HG03196 (cell line): ENCODE data around the gene TP73.

ENCODE experiments used
- ATAC-seq: cut with Tn5 transposase; IDR thresholded peaks from one replicate; pipeline ENCODE4 v1.9.1; 2021; ENCODE audit not compliant: unreplicated experiment

The TP73 gene

GRCh38 chr1:3651930-3652547 is at the start of gene TP73:
TSS of gene TP73 (plus strand) at chr1:3652516. CDS start at chr1:3682366, 29,850 bp downstream.
- no peak for ATAC-seq

DNA sequence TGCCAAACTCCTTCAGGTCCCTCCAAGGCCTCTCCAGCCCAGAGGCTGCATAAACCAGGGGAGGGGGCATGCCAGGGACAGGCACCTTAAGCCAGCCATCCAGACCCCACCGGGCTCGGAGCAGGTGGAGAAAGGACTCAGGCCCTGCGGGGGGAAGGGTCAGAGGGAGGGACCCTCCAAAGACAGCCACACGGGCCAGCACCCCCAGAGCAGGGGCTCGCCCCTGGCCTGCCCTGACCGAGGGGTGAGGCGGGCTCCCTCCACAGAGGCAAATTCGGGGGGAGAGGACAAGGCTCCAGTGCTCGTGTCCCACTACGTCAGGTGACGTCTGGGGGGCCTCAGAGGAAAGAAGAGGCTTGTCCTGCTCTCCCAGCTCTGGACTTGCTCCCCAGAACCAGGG is 49.2 kb upstream of the TP73 start:
- ATAC-seq, result no peak

- no peak for ATAC-seq
Observed at GRCh38 chr1:3603571-3604467, 48.5 kb upstream of the TP73 start.

GRCh38 chr1:3604468-3604974 is 47.8 kb upstream of the TP73 start:
- ATAC-seq, result no peak

DNA sequence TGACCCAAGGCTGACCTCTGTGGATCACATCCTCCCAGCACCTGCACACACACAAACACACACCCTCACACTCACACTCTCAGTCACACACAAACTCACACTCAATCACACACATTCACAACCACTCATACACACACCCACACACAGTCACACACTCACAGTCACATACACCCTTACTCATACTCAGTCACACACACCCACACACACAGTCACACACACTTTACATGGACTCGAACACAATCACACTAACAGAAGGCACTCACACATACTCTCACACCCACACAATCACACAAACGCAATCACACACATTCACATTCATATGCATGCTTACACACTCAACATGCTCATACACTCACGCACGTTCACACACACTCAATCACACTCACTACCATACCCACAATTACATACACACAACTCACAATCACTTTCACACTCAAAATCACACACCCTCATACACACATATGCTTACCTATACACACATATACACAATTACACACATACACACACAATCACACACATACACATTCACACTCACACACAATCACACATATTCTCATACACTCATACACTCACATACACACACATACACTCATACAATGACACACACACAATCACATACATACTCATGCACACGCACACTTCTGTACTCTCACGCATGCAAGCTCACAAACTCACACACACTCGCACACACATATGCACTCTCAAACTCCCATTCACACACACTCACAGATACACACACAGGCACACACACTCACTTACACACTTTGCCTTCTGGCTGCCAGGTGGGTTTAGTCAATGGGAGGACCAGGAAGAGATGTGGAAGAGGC is 47.1 kb upstream of the TP73 start:
- ATAC-seq, result no peak

GRCh38 chr1:3606779-3607702 is 45.3 kb upstream of the TP73 start:
- no peak for ATAC-seq

DNA sequence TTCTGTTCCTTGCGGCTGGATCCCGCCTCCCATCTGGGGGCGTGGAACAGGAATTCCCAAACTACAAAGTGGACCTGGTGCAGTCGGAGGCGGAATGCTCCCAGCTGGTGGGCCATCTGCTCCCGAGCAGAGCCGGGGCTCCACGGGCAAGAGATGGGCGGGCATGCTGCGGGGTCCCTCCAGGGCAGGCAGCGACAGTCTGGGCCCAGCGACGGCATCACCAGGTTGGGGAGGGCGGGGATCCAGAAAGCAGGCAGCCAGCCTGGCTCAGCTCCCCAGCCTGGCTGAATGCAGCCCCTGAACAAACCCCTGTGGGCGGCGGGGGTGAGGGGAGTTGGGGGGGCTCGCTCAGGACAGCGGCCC is 44.6 kb upstream of the TP73 start:
- no peak for ATAC-seq

DNA sequence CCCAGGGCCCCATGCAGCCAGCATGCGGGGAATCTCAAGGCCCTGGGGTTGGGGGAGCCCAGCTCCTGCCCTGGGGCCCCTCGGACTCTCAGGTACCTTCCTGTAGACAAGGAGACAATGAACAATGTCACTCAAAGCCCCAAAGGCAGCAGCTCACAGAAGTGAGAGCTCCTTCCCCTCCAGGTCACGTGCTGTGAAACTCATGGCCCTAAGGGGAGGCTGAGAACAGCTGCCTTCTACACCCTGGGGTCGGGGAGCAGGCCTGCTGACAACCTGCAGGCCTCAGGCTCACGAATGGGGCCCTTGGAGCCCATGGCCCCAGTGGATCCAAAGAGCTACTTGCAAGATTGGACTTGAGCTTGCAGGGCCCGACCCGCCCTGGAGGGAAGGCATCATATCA is 44.2 kb upstream of the TP73 start:
- no peak for ATAC-seq

DNA sequence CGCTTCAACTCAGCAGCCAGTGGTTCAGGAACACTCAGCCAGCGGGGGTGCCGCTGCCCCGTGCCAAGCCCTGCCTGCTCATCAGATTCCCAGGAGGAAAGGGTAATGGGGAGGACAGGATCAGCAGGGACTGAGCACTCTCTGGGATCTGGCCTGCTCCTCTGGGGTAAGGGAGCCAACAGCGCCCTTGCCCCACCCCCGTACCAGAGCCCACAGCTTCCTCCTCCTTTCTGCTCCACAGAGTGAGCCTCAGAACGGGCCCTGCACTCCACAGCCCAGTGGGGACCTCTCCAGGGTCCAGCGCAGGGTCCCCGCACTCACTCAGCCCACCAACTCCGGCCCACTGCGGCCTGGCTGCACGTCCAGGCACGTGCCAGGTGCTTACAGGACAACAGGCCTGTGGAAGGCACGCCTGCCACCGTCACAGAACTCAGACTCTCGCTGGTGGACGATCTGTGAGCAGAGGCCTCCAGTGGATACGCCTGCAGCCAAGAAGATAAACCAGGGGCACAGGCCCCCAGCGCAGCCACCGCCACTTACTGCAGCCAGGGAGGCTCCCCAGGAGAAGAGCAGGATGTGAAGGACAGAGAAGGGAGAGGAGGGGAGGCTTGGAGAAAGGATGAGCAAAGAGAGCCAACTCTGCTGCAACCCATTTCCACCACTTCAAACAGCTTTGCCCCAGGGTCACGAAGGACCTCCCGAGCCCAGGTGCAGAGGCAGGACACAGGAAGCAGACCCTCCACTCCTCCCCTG is 43.1 kb upstream of the TP73 start:
- ATAC-seq, result no peak

DNA sequence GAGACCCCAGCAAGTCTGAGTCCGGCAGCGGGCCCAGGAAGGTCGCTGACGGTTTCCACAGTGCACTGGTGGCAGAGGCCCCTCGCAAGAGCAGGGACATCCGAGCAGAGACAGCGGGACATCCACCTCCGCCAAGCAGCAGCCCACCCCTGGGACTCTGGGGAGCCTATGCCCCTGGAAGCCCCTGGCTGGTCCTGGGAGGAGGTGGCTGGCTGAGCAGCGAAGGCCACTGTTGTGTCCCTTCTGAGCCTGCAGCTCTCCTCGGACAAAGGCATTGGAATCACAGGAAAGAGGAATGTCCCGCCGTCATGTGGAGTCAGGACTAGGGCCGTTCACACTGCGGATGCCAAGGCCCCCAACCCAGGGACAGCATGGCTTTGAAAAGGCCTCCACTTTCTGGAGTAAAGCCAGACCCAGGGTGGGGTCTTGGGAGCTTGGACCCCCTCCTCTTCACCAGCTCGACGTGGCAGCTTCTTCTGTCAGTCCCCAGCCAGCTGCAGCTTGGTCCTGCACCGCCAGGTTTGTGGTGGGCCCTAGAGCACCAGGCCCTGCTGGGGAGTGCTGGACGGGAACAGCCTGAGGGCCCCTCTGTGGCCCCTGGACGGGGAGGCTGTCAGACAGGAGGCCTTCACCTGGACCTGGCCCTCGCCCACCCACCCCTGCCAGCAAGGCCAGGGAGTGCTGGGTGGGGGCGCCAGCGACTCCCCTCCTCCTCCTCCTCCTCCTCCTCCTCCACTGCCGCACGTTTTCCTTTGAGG is 42.4 kb upstream of the TP73 start:
- ATAC-seq, result no peak

DNA sequence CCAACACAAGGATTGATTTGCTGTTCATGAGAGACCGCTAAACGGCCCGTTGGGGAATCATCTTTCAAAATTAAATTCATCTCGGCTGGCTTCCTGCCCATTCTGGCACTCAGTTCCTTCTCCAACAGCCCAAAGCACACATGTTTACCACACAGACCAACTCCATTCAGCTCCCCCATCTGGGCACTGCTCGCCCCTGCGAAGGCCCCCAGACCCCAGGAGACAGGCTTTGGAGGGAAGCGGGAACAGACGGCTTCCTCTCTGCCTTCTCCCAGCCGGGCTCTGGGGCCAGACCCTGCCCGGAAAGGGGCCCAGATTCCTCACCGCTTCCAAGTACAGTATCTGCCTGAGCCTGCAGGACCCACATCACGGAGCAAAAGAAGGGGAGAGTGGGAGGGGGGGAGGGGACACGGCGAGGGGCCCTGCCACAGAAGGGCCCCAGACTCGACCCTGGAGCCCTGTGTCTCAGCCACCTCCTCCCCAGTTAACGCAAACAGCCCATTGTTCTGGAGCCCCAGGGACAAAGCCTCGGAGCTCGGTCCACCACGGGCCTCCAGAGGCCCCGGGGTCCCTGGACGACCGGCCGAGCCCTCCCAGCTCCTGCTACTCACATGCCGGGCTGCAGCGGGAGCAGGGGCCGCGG is 41.7 kb upstream of the TP73 start:
- no peak for ATAC-seq

GRCh38 chr1:3611170-3612019 is 40.9 kb upstream of the TP73 start, which contains the start of gene MEGF6:
TSS of gene MEGF6 (minus strand) at chr1:3611508. CDS start at chr1:3611268, 240 bp downstream.
- no peak for ATAC-seq

DNA sequence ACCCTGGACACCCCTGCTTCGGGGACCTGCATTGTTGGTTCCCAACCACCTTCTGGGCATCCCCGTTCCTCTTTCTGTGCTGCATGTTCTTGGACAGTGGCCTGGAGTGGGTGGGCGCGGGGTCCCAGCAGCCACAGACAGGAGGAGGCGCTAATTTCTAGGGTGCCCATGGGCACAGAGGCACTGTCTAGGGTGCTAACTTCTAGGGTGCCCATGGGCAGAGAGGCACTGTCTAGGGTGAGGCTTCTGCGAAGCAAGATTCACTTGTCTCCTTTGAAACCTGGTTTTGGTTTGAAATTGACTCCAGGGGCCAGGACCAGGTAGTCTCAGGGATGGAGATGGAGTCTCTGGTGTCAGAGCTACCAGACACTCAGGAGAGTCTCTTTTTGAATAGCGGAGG is 40.2 kb upstream of the TP73 start:
- ATAC-seq, result no peak

DNA sequence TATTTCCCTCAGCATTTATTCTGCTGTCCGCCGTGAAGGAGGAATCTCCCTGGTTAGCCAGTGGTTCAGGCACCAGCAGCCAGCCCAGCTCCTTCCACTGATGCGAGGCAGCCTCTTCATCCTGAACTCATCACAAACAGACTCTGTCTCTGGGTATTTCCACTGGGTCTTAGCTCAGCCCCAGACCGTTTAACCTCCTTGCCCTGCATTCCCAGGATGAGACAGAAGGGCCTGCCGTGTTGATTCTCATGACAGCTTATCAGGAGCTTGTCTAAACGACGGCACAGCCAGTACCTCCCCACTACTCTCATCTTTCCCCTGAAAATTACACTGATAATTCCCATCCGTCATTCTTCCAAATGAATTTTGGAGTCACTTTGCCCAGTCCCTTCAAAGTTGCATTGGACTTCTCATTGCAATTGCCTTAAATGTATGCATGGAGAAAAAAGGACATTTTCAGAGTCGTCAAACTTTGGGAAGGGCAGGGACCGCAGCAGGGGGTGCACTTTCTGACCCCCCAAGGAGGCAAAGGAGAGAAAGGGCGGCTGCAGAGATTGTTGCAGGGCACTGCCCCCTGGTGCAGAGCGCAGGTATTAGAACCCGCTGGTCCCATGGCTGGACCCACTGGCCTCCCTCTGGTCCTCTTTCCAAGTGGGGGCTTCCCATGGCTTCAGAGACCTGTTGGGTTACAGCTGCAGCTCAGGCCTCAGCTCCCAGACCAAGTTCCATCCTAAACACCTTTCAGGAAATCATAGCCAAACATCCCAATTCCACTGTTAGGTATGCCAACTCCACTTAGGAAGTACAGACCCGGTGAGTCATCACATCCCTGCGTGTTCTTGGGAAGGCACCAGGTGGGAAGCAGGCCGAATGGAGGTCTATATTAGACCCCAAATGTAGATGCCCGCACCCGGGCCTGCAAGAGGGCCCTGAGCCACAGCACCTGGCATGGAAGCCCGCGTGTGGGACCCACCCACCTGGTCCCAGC is 37.3 kb upstream of the TP73 start:
- ATAC-seq, result no peak

GRCh38 chr1:3616861-3617260 is 35.5 kb upstream of the TP73 start:
- ATAC-seq, result no peak

- no peak for ATAC-seq
Observed at GRCh38 chr1:3617806-3618345, 34.4 kb upstream of the TP73 start.
